Stimulated activated effector memory CD8-positive, alpha-beta T cell treated with anti-CD3 and anti-CD28 coated beads, Interleukin-12 subunit alpha, Interleukin-12 subunit beta, amount 100 ng/mL, for 72 hours (primary cell): ENCODE measurements around the gene SMDT1.
"Not testable (repeated sequence)": the region's sequence is repeated elsewhere in the genome, so short reads cannot be mapped to it uniquely, and the experiment has no call there.

Experiments
- ATAC-seq: fragments of 150-1000 bp; cut with Tn5 transposase; 2 replicates; pipeline ENCODE4 v1.10.0; 2021
- DNase-seq, 2 donors: peaks; one replicate each; pipeline ENCODE4 v3.0.0; 2021 to 2022; ENCODE audit warnings: low spot score in 2 of 2
- H3K27ac Mint-ChIP-seq: one replicate; pipeline ENCODE4 v1.8.0; 2022; ENCODE audit warnings: mild to moderate bottlenecking, mixed read lengths
- H3K36me3 Mint-ChIP-seq: one replicate; pipeline ENCODE4 v1.8.0; 2022; ENCODE audit warnings: mild to moderate bottlenecking, mixed read lengths
- H3K4me1 Mint-ChIP-seq: one replicate; pipeline ENCODE4 v1.8.0; 2022; ENCODE audit warnings: mixed read lengths
- H3K4me3 Mint-ChIP-seq: one replicate; pipeline ENCODE4 v1.8.0; 2022; ENCODE audit warnings: mild to moderate bottlenecking, mixed read lengths
- H3K9me3 Mint-ChIP-seq: one replicate; pipeline ENCODE4 v1.8.0; 2022; ENCODE audit warnings: mixed read lengths

The SMDT1 gene

DNA sequence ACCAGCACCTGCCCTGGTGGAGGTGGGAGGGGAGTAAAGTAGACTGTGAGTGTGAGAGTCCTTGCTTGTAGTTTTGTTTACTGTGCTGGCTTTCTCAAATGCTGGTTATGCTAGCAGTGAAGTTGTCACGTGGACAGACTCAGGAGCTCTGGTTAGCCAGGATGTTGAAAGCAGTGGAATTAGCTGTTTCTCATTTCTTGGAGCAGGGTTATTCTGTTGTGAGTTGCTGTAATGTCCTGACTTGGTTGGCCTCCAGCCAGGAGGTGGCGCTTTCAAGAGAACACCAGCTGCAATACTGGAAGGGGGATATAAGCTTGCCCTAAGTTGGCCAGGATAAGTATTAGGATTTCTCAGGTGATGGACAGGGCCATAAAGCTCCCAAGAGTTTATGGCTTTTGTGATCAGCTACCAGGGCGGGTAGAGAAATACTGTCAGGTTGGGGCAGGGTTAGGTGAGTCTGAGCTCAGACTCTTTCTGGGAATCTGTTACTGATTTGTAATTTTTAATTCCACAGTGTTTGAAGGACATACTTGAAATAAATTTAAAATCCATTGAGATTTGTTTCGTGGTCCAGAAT, 37.4 kb downstream of the SMDT1 start:
- no peak overlapping the region for H3K27ac Mint-ChIP-seq
- DNase-seq = no peak
- no peak overlapping the region for H3K4me3 Mint-ChIP-seq
- peaks cover 6% of the 10 kb centered on the region for H3K9me3 Mint-ChIP-seq
- H3K4me1 Mint-ChIP-seq = peaks cover 31% of the 10 kb centered on the region
- no peak for ATAC-seq
- H3K36me3 Mint-ChIP-seq = no peaks in the 10 kb centered on the region

DNA sequence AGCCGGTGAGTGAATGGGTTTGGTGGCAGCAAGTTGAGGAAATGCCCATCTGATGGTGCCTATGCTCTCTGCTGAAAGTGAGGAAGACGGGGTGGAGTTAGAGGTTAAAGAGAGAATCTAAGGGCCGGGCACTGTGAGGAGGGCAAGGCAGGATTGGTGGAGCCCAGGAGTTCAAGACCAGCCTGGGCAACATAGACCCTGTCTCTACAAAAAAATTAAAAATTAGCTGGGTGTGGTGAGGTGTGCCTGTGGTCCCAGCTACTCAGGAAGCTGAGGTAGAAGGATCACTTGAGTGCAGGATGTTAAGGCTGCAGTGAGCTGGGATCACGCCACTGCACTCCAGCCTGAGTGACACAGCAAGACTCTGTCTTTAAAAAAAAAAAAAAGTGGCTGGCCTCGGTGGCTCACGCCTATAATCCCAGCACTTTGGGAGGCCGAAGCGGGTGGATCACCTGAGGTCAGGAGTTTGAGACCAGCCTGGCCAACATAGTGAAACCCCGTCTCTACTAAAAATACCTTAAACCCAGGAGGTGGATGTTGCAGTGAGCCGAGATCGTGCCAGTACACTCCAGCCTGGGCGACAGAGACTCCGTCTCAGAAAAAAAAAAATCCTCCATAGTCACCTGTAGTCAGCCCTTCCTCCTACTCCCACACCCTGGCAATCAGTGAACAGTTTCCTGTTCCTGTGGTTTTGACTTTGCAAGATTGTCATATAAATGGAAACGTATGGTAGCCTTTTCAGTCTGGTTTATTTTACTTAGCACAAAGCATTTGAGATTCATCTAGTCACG, 40.9 kb downstream of the SMDT1 start:
- peak overlapping the region; percentile 90 for H3K27ac Mint-ChIP-seq

DNA sequence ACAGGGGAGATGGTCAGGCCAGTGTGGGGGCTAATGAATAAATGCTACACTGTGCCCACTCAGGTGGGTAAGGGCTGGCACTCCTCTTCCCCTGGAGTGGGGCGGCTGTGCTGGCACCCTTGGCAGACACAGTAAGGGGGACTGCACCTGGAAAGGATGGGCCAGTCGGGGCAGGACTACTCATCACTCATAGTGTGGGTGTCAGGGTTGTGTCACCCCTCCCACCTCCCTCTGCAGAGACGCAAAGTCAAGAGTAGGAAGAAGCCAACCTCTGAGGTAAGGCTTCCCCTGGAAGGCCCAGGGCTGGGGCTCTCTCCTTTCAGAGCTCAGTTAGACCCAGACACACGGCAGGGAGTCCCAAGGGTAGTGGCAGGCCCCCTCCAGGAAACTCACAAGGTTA, 44.0 kb downstream of the SMDT1 start:
- not testable (repeated sequence) for DNase-seq, H3K4me3 Mint-ChIP-seq, H3K27ac Mint-ChIP-seq, H3K9me3 Mint-ChIP-seq, H3K36me3 Mint-ChIP-seq
- H3K4me1 Mint-ChIP-seq = peaks cover 34% of the 10 kb centered on the region
- ATAC-seq = peak; percentile 78

More for the DNA sequence above, 40.9 kb downstream of the SMDT1 start:
- ATAC-seq = peak; percentile 80
- Mint-ChIP-seq H3K4me3 (peak overlapping the region; percentile 62), H3K4me1 (peaks cover 34% of the 10 kb centered on the region)
- H3K36me3 Mint-ChIP-seq, H3K9me3 Mint-ChIP-seq, DNase-seq: not testable (repeated sequence)

DNA sequence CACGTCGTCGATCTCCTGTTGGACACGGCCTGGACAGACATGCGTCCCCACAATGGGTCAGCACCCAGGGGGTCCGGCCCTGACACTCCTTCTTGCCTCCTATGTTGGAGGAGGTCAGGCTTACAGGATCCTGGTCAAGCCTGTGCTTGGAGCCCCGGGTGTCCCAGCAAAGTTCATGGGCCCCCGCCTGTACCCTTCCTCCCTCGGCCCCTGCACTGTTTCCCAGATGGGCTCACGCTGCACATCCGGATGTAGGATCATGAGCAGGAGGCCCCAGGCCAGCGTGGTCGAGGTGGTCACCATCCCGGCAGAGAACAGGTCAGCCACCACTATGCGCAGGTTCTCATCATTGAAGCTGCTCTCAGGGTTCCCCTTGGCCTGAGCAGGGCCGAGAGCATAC, 48.1 kb downstream of the SMDT1 start:
- Mint-ChIP-seq H3K9me3 (no peaks in the 10 kb centered on the region), H3K4me1 (no peaks in the 10 kb centered on the region), H3K4me3 (no peak overlapping the region), H3K36me3 (no peaks in the 10 kb centered on the region), H3K27ac (peak overlapping the region; percentile 85)
- no peak for ATAC-seq
- no peak for DNase-seq

DNA sequence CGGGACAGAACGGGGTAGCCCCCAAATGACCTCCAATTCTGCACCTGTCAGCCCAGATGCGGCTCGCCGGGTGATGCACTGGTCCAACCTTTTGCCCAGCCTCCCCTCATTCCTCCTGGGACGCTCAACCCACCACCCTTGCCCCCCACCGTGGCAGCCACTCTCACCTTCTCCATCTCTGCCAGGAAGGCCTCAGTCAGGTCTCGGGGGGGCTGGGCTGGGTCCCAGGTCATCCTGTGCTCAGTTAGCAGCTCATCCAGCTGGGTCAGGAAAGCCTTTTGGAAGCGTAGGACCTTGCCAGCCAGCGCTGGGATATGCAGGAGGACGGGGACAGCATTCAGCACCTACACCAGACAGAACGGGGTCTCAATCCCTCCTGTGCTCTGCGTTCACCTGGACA, 48.5 kb downstream of the SMDT1 start:
- not testable (repeated sequence) for H3K4me3 Mint-ChIP-seq, H3K36me3 Mint-ChIP-seq, H3K9me3 Mint-ChIP-seq, H3K4me1 Mint-ChIP-seq, ATAC-seq, DNase-seq
- H3K27ac Mint-ChIP-seq = peak overlapping the region; percentile 85

DNA sequence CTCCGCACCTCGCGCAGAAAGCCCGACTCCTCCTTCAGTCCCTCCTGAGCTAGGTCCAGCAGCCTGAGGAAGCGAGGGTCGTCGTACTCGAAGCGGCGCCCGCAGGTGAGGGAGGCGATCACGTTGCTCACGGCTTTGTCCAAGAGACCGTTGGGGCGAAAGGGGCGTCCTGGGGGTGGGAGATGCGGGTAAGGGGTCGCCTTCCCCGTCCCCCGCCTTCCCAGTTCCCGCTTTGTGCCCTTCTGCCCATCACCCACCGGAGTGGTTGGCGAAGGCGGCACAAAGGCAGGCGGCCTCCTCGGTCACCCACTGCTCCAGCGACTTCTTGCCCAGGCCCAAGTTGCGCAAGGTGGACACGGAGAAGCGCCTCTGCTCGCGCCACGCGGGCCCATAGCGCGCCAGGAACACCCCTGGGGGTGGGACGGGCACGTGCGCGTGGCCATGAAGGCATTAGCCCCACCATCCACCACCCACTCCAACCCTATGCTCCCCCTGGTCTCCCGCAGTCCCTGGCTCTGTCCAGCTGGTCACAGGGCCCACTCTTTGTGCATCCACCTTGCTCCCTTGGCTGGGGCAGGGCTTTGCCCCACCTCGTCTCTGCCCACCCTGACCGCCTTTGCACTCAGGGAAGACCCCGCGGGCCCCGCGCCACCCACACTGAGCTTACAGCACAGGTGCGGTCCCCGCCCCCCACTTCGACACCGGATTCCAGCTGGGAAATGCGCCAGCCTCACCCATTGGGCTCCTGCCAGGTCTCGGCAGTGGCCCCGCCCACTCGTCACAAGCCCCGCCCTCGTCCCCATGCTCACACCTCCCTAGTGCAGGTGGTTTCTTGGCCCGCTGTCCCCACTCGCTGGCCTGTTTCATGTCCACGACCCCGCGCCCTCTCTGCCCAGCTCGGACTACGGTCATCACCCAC, 49.5 kb downstream of the SMDT1 start:
- not testable (repeated sequence) for DNase-seq, H3K36me3 Mint-ChIP-seq, H3K9me3 Mint-ChIP-seq, H3K4me3 Mint-ChIP-seq, H3K4me1 Mint-ChIP-seq, ATAC-seq
- H3K27ac Mint-ChIP-seq = peak overlapping the region; percentile 85

DNA sequence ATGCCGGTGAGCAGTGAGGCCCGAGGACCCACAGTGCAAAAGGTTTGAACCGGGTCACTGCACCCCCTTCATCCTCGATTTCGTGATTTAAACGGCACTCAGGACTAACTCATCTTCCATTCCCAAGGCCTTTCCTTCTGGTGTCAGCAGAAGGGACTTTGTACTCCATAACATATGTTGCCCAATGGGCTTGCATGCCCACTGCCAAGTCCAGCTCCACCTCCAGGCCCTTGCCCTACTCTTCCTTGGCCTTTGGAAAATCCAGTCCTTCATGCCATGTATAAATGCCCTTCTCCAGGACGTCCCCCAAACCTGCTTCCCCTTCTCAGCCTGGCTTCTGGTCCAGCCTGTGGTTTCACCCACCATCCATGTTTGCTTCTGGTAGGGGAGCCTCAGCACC, 50.7 kb downstream of the SMDT1 start:
- not testable (repeated sequence) for H3K27ac Mint-ChIP-seq

DNA sequence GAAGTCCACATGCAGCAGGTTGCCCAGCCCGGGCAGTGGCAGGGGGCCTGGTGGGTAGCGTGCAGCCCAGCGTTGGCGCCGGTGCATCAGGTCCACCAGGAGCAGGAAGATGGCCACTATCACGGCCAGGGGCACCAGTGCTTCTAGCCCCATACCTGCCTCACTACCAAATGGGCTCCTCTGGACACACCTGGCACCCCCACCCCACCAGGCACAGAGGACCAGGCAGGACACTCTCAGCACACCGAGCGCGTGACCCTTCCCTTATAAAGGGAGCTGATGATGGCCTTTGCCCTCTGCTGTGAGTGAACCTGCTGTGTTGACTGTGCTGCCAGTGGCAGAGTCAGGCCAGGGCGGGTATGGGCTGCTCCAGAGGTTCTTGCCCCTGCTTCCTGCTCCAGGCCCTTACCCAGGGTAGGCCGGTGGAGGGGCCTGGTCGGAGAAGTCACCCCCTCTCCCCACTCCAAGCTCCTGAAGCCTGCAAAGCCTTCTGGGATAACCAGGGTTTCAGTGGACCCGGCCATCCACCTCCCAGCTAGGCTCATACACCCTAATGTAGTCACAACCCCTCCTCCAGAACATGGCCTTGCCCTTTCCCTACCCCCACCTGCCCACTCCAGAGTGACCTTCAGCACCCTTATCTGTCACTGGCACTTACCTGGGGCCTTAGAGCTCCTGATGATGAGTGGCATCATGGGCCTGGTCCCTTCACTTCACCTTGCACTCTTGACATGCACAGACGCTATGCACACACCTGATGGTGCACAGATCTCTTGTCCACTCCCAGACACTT, 51.3 kb downstream of the SMDT1 start, which contains the start of gene CYP2D6:
CYP2D6 (minus strand) TSS at position 172 of the 793 bp plus-strand sequence; CDS start at position 153, 19 bp downstream.
- ATAC-seq, H3K4me3 Mint-ChIP-seq, H3K4me1 Mint-ChIP-seq, H3K36me3 Mint-ChIP-seq, H3K9me3 Mint-ChIP-seq, DNase-seq: not testable (repeated sequence)
- H3K27ac Mint-ChIP-seq = peak within 1 kb of the TSS; percentile 37

More for the DNA sequence above, 50.7 kb downstream of the SMDT1 start:
- not testable (repeated sequence) for H3K4me1 Mint-ChIP-seq, H3K9me3 Mint-ChIP-seq, H3K4me3 Mint-ChIP-seq, H3K36me3 Mint-ChIP-seq, DNase-seq, ATAC-seq

DNA sequence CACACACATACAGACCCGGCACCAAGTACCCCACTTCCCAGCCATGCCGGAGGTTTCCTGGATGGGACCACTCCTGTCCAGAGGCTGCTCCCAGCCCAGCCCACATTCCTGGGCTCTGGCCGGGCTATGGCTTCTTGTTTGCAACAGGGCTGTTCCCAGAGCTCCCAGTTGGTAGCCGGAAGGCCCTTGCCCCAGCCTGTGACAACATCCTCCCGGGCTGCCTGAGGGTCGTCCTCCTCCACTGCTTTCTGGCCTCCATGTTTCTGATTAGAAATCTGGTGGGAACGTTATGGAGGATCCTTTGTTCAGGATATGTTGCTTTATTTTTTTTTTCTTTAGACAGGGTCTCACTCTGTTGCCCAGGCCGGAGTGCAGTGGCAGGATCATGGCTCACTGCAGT, 52.1 kb downstream of the SMDT1 start:
- DNase-seq = no peak
- Mint-ChIP-seq H3K4me3 (no peak overlapping the region), H3K36me3 (no peaks in the 10 kb centered on the region), H3K27ac (peak overlapping the region; percentile 37), H3K9me3 (no peaks in the 10 kb centered on the region), H3K4me1 (no peaks in the 10 kb centered on the region)
- no peak for ATAC-seq

DNA sequence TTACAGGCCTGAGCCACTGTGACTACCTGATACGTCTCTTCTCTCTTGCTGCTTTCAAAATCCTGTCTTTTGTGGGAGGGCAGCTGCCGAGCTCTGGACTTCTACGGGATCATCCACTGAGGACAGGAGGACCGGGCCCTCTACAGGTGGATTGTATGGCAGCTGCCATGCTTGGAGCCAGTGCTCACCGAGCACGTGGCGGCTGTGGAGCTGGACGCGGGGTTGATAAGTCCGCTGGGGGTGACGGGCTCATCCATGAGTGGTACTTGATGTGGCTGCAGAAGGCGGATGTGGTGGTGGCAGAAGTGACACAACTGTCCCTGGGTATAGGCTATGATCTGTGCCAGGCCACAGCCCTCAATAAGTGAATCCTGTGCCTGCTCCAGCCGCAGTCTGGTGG, 53.0 kb downstream of the SMDT1 start:
- DNase-seq (no peak), ATAC-seq (no peak)
- Mint-ChIP-seq H3K36me3 (no peaks in the 10 kb centered on the region), H3K4me1 (no peaks in the 10 kb centered on the region), H3K9me3 (no peaks in the 10 kb centered on the region), H3K27ac (peak overlapping the region; percentile 37), H3K4me3 (no peak overlapping the region)
